CD4-positive, CD25-positive, alpha-beta regulatory T cell (primary cell): ENCODE data around the gene ADGRG7. TPM values are rescaled to one million over a fixed set of nuclear protein-coding genes. Genes with fewer than 3 reads are reported as not detected.

Source experiments
- ATAC-seq, 2 donors: fragments of 150-1000 bp; cut with Tn5 transposase; one replicate each; pipeline ENCODE4 v1.10.0; 2021; ENCODE audit warnings: low read depth in 2 of 2, moderate number of reproducible peaks in 2 of 2, moderate library complexity in 1 of 2
- DNase-seq, 3 donors: peaks; one replicate each; pipeline versions ENCODE4 v3.0.0 to v3.0.0-alpha.2; 2012 to 2022; ENCODE audit warnings: mixed read lengths in 1 of 3
- H3K27ac ChIP-seq: one replicate; pipeline ENCODE4 v1.7.0; 2013; ENCODE audit warnings: mild to moderate bottlenecking, low read length; ENCODE audit not compliant: insufficient read depth, poor library complexity, severe bottlenecking
- H3K27me3 ChIP-seq: one replicate; pipeline ENCODE4 v1.7.0; 2013; ENCODE audit warnings: low read length; ENCODE audit not compliant: control insufficient read depth, insufficient read depth
- H3K36me3 ChIP-seq: one replicate; pipeline ENCODE4 v1.7.0; 2013; ENCODE audit warnings: mild to moderate bottlenecking, low read length, moderate library complexity; ENCODE audit not compliant: control insufficient read depth, insufficient read depth
- H3K4me1 ChIP-seq: 2 replicates; pipeline ENCODE4 v1.7.0; 2013; ENCODE audit warnings: mild to moderate bottlenecking, low read length; ENCODE audit not compliant: insufficient read depth, control insufficient read depth, poor library complexity, severe bottlenecking
- H3K4me3 ChIP-seq: one replicate; pipeline ENCODE4 v1.7.0; 2013; ENCODE audit warnings: low read depth, mild to moderate bottlenecking, low read length, moderate library complexity
- H3K9me3 ChIP-seq, 2 experiments: 1 replicate in 1 of 2; 2 replicates in 1 of 2; pipeline ENCODE4 v1.7.0; 2013; ENCODE audit warnings: low read length in 2 of 2, mild to moderate bottlenecking in 1 of 2, moderate library complexity in 1 of 2; ENCODE audit not compliant: control insufficient read depth in 2 of 2
- H3K27ac Mint-ChIP-seq, 3 donors: one replicate each; pipeline ENCODE4 v1.8.0; 2020 to 2022; ENCODE audit warnings: mild to moderate bottlenecking in 3 of 3, mixed read lengths in 3 of 3, moderate library complexity in 2 of 3
- H3K27me3 Mint-ChIP-seq: one replicate; pipeline ENCODE4 v1.8.0; 2022; ENCODE audit warnings: mild to moderate bottlenecking, mixed read lengths
- H3K36me3 Mint-ChIP-seq: one replicate; pipeline ENCODE4 v1.8.0; 2020; ENCODE audit warnings: mixed read lengths
- H3K4me1 Mint-ChIP-seq, 4 donors: one replicate each; pipeline ENCODE4 v1.8.0; 2020 to 2022; ENCODE audit warnings: mixed read lengths in 4 of 4, mild to moderate bottlenecking in 1 of 4
- H3K4me3 Mint-ChIP-seq, 4 donors: one replicate each; pipeline ENCODE4 v1.8.0; 2020 to 2022; ENCODE audit warnings: mild to moderate bottlenecking in 4 of 4, mixed read lengths in 4 of 4, moderate library complexity in 3 of 4
- H3K9me3 Mint-ChIP-seq, 7 donors: one replicate each; pipeline ENCODE4 v1.8.0; 2020 to 2022; ENCODE audit warnings: mixed read lengths in 7 of 7, mild to moderate bottlenecking in 3 of 7, moderate library complexity in 2 of 7
- polyA plus RNA-seq, 4 donors: library from polyadenylated mRNA; unstranded; fragments of 300-500 nt; fragmentation: Illumina TruSeq; gene quantifications; one replicate each; pipeline ENCODE4 v1.2.3, GENCODE V29; 2021
- total RNA-seq: library from RNA; stranded (reverse); gene quantifications from one replicate; pipeline ENCODE4 v1.2.3, GENCODE V29; 2022

The ADGRG7 gene
- total and polyA plus RNA-seq, 5 donors from 2014 or later, result not detected

DNA sequence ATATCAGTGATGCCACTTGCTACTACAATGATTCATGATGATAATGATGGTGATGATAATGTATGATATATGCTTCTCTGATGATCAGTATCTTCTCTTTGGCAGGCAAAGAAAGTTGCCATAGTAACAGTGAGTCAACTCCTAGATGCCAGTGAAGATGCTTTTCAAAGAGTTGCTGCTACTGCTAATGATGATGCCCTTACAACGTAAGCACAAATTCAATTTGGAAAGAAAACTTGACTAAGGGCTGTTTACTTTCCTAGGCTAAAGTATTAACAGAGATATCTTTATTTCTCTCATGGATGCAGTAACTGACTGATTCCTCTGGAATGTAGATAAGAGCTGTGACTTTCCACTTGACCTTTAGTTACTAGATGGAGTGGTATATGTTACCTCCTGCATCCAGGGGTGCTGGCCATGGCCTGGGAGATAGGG, 27.8 kb downstream of the ADGRG7 start:
- Mint-ChIP-seq H3K4me3 (no peak overlapping the region), H3K9me3 (no peaks in the 10 kb centered on the region), H3K36me3 (no peaks in the 10 kb centered on the region), H3K4me1 (peaks cover 0 to 4% (median 0%) of the 10 kb centered on the region in 4 donors), H3K27ac (no peak overlapping the region), H3K27me3 (peaks cover 14% of the 10 kb centered on the region)
- Histone ChIP-seq H3K4me1 (no peaks in the 10 kb centered on the region), H3K4me3 (no peak overlapping the region), H3K9me3 (no peaks in the 10 kb centered on the region), H3K27ac (no peak overlapping the region), H3K27me3 (peaks cover 4% of the 10 kb centered on the region), H3K36me3 (no peaks in the 10 kb centered on the region)
- DNase-seq, result no peak
- ATAC-seq, result no peak

DNA sequence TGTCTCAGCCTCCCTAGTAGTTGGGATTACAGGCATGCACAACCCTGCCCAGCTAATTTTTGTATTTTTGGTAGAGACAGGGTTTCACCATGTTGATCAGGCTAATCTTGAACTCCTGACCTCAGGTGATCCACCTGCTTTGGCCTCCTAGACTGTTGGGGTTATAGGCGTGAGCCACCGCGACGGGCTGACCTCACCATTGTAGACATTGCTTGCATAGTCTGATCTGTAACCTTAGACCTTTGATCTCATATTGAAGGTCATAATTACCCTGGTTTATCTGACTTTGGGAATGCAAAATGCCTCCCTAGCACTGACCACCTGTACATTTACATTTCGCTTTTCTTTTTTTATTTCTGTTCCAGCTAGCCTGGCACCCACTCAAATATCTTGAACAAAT, 31.2 kb downstream of the ADGRG7 start:
- H3K27me3 ChIP-seq, result no peaks in the 10 kb centered on the region
- peaks cover 11% of the 10 kb centered on the region for H3K27me3 Mint-ChIP-seq
- no peak for ATAC-seq

DNA sequence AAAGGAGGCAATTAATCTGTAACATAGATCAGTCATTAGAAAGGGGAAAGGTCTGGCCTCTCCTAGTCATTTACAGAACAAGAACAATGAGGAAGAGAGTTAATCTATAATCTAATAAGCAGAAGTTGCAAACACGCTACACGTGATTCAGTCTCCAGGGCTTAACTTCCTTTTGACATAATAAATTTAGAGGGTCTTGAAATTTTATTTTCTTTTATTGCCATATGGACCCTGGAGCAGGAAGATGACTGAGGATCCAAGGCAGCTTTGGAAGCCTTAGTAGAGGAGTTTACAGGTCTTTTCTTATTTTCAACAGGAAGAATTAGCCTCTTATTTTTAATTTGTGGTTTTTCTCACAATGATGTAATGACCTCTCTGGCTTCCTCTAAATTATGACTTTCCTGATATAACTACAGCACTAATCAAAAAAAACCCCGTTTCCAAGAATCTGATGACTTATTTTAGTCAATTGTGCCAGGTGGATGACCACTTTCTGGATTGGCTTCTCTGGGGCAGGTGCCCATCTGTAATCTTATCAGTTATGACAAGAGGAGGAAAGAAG, 32.2 kb downstream of the ADGRG7 start:
- H3K27ac Mint-ChIP-seq, result no peak overlapping the region
- Histone ChIP-seq H3K36me3 (no peaks in the 10 kb centered on the region), H3K9me3 (no peaks in the 10 kb centered on the region), H3K4me1 (no peaks in the 10 kb centered on the region), H3K4me3 (no peak overlapping the region), H3K27me3 (no peaks in the 10 kb centered on the region), H3K27ac (no peak overlapping the region)
- no peak overlapping the region for H3K4me3 Mint-ChIP-seq
- H3K27me3 Mint-ChIP-seq, result peaks cover 14% of the 10 kb centered on the region
- no peaks in the 10 kb centered on the region for H3K4me1 Mint-ChIP-seq
- no peak for DNase-seq
- H3K36me3 Mint-ChIP-seq, result no peaks in the 10 kb centered on the region
- no peak for ATAC-seq
- peaks cover 0 to 1% (median 0%) of the 10 kb centered on the region in 7 donors for H3K9me3 Mint-ChIP-seq

More for the DNA sequence above, 31.2 kb downstream of the ADGRG7 start:
- Histone ChIP-seq H3K4me1 (no peaks in the 10 kb centered on the region), H3K27ac (no peak overlapping the region), H3K36me3 (no peaks in the 10 kb centered on the region), H3K4me3 (no peak overlapping the region), H3K9me3 (no peaks in the 10 kb centered on the region)
- DNase-seq, result no peak
- H3K9me3 Mint-ChIP-seq, result peaks cover 0 to 1% (median 0%) of the 10 kb centered on the region in 7 donors
- no peaks in the 10 kb centered on the region for H3K36me3 Mint-ChIP-seq
- no peak overlapping the region for H3K4me3 Mint-ChIP-seq
- H3K4me1 Mint-ChIP-seq, result no peaks in the 10 kb centered on the region
- no peak overlapping the region for H3K27ac Mint-ChIP-seq

DNA sequence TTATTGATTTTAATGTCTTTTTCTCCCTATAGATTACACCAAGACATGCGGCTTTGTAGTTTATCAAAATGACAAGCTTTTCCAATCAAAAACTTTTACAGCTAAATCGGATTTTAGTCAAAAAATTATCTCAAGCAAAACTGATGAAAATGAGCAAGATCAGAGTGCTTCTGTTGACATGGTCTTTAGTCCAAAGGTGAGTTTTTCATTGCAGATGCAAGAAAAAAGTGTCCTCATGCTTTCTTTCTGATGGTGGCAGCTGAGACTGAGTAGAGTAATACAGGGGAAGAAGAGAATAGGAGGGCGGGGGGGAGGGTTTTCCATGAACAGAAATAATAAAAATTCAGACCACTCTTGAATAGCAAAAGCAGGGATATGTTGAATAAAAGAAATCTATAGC, 36.5 kb downstream of the ADGRG7 start:
- no peak for ATAC-seq
- Mint-ChIP-seq H3K4me1 (peaks cover 0 to 4% (median 2%) of the 10 kb centered on the region in 4 donors), H3K9me3 (peaks cover 0 to 1% (median 0%) of the 10 kb centered on the region in 7 donors), H3K4me3 (no peak overlapping the region), H3K27ac (no peak overlapping the region), H3K36me3 (no peaks in the 10 kb centered on the region), H3K27me3 (peaks cover 10% of the 10 kb centered on the region)
- no peak for DNase-seq
- Histone ChIP-seq H3K4me1 (no peaks in the 10 kb centered on the region), H3K36me3 (no peaks in the 10 kb centered on the region), H3K9me3 (no peaks in the 10 kb centered on the region), H3K4me3 (no peak overlapping the region), H3K27me3 (no peaks in the 10 kb centered on the region), H3K27ac (no peak overlapping the region)

DNA sequence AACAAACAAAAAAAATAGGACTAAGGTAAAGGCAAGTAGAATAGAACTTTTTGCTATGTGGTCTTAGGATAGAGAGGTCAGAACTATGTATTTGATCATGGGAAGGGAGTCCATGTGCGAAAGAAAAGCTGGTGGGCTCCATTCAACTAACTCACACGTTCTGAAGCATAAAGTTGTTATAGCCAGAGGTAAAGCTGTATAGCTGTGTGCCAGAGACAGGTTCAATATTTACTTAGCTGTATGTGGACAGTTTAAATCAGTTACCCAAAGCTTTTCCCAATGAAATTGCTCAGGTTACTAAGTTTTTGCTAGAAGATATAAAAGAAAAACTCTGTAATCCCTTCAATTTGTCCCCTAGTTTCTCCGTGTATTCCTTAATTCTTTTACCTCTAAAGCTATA, 37.8 kb downstream of the ADGRG7 start:
- no peak for ATAC-seq
- H3K36me3 Mint-ChIP-seq, result no peaks in the 10 kb centered on the region

DNA sequence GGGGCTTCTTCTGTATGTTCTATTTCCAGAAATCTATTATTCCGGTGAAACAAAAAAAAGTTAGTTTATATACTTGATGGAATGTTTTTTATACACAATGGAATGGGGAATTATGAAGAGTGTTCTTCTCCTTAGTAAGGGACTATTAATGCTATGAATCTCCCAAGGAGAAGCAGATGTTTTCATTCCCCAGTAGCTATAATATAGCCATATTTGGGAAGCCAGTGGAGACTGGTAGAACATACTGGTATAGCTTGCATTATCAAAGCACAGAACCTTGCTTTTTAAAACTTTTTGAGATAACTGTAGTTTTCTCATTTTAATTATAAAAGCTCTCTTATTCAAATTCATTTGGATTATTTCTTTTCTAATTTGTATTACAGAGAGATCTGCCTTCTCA, 38.3 kb downstream of the ADGRG7 start:
- H3K36me3 Mint-ChIP-seq, result no peaks in the 10 kb centered on the region

More for the DNA sequence above, 37.8 kb downstream of the ADGRG7 start:
- H3K9me3 Mint-ChIP-seq, result peaks cover 0 to 1% (median 0%) of the 10 kb centered on the region in 7 donors
- Histone ChIP-seq H3K9me3 (no peaks in the 10 kb centered on the region), H3K4me3 (no peak overlapping the region), H3K27me3 (no peaks in the 10 kb centered on the region), H3K27ac (no peak overlapping the region), H3K4me1 (no peaks in the 10 kb centered on the region), H3K36me3 (no peaks in the 10 kb centered on the region)
- H3K4me3 Mint-ChIP-seq, result no peak overlapping the region
- H3K27ac Mint-ChIP-seq, result no peak overlapping the region
- peaks cover 0 to 8% (median 3%) of the 10 kb centered on the region in 4 donors for H3K4me1 Mint-ChIP-seq
- DNase-seq, result no peak
- peaks cover 10% of the 10 kb centered on the region for H3K27me3 Mint-ChIP-seq

DNA sequence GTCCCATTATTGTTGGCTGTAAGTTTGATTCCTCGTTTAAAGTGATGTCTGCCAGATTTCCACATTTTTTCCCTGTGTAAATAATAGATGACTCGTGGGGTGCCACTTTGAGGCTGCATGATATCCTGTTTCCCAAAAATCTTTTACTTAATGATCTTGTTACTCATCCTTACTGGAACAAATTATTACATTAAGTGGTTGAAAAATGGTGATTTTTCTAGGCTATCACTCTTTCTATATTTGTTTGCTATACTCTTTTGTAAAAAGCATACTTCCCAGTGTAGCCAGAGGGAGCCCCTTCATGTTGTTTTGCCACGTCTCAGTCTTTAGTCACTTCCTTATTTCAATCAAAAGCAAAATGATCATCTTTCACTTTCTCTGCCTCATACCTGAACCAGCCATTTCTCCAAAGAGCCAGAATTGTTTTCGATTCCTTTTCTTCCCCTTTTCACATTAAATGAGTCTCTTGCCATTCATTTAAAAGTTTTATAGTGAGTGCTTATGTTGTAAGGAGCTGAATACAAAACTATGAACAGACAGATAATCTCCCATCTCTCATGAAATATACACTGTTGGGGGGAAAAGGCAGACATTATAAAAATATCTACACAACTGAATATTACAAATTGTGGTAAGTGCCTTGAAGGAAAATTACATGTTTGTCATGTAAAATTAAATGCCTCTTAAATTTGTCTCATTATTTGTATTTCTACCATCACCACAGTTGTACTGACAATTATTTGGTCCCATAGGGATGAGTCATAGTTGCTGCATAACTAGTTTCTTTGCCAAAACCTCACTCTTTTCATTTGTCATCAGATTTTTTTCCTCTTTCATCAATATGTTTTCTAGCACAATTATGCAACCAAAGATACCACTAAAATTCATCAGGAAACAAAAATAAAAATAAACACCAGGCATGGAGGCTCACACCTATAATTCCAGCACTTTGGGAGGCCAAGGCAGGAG, 41.5 kb downstream of the ADGRG7 start:
- H3K27ac Mint-ChIP-seq, result peak overlapping the region in 1 of 3 donors; percentile 18
- DNase-seq (peak in 1 of 3 donors; percentile 52), ATAC-seq (peak in 1 of 2 donors; percentile 48)
- H3K4me1 Mint-ChIP-seq, result peaks cover 0 to 8% (median 3%) of the 10 kb centered on the region in 4 donors
- H3K36me3 Mint-ChIP-seq, result no peaks in the 10 kb centered on the region
- no peaks in the 10 kb centered on the region for H3K9me3 ChIP-seq
- H3K4me1 ChIP-seq, result no peaks in the 10 kb centered on the region
- peak overlapping the region in 1 of 4 donors; percentile 50 for H3K4me3 Mint-ChIP-seq
- H3K27ac ChIP-seq, result no peak overlapping the region
- no peaks in the 10 kb centered on the region for H3K27me3 ChIP-seq
- H3K27me3 Mint-ChIP-seq, result peaks cover 5% of the 10 kb centered on the region
- H3K9me3 Mint-ChIP-seq, result no peaks in the 10 kb centered on the region
- no peaks in the 10 kb centered on the region for H3K36me3 ChIP-seq
- H3K4me3 ChIP-seq, result no peak overlapping the region

More for the DNA sequence above, 38.3 kb downstream of the ADGRG7 start:
- Mint-ChIP-seq H3K27ac (no peak overlapping the region), H3K4me1 (peaks cover 0 to 8% (median 3%) of the 10 kb centered on the region in 4 donors), H3K9me3 (peaks cover 0 to under 1% (median 0%) of the 10 kb centered on the region in 7 donors), H3K4me3 (no peak overlapping the region), H3K27me3 (peaks cover 8% of the 10 kb centered on the region)
- DNase-seq (no peak), ATAC-seq (no peak)
- Histone ChIP-seq H3K9me3 (no peaks in the 10 kb centered on the region), H3K36me3 (no peaks in the 10 kb centered on the region), H3K4me1 (no peaks in the 10 kb centered on the region), H3K27ac (no peak overlapping the region), H3K4me3 (no peak overlapping the region), H3K27me3 (no peaks in the 10 kb centered on the region)
